Nephron (organoid): Measurements from ENCODE around the gene PSENEN.

ENCODE experiments used
- H3K27ac Mint-ChIP-seq, 3 experiments: 2 replicates each; pipeline ENCODE4 v1.8.0; 2020; ENCODE audit warnings: mixed read lengths in 3 of 3, mild to moderate bottlenecking in 2 of 3, moderate library complexity in 1 of 3
- H3K27me3 Mint-ChIP-seq: 2 replicates; pipeline ENCODE4 v1.8.0; 2021; ENCODE audit warnings: low read depth, mild to moderate bottlenecking, moderate library complexity, mixed read lengths
- H3K36me3 Mint-ChIP-seq: 2 replicates; pipeline ENCODE4 v1.8.0; 2020; ENCODE audit warnings: low read depth, mixed read lengths
- H3K4me1 Mint-ChIP-seq: 2 replicates; pipeline ENCODE4 v1.8.0; 2020; ENCODE audit warnings: mixed read lengths
- H3K4me3 Mint-ChIP-seq, 3 experiments: 2 replicates each; pipeline ENCODE4 v1.8.0; 2020; ENCODE audit warnings: mild to moderate bottlenecking in 3 of 3, mixed read lengths in 3 of 3, moderate library complexity in 2 of 3
- H3K9me3 Mint-ChIP-seq: 2 replicates; pipeline ENCODE4 v1.8.0; 2020; ENCODE audit warnings: mixed read lengths
- TF ChIP-seq, protein P1 (sequence below), 3 experiments: fragments of 200-600 bp; sonication (generic); IDR thresholded peaks; one replicate each; pipeline ENCODE4 v1.5.0; 2021; ENCODE audit warnings: antibody characterized with exemption in 3 of 3; ENCODE audit not compliant: unreplicated experiment in 3 of 3

PSENEN gene

GRCh38 chr19:35704218-35704617 is 41.2 kb upstream of the PSENEN start, which contains the start of gene ZBTB32:
TSS of gene ZBTB32 (plus strand) at chr19:35704558. CDS start at chr19:35714627, 10,069 bp downstream.
- Mint-ChIP-seq H3K9me3 (no peaks in the 10 kb centered on the region), H3K4me1 (peaks cover 5% of the 10 kb centered on the region), H3K4me3 (no peak within 1 kb of the TSS), H3K36me3 (no peaks in the 10 kb centered on the region), H3K27me3 (peaks cover 7% of the 10 kb centered on the region), H3K27ac (no peak within 1 kb of the TSS)
- TF ChIP-seq, protein P1, sequence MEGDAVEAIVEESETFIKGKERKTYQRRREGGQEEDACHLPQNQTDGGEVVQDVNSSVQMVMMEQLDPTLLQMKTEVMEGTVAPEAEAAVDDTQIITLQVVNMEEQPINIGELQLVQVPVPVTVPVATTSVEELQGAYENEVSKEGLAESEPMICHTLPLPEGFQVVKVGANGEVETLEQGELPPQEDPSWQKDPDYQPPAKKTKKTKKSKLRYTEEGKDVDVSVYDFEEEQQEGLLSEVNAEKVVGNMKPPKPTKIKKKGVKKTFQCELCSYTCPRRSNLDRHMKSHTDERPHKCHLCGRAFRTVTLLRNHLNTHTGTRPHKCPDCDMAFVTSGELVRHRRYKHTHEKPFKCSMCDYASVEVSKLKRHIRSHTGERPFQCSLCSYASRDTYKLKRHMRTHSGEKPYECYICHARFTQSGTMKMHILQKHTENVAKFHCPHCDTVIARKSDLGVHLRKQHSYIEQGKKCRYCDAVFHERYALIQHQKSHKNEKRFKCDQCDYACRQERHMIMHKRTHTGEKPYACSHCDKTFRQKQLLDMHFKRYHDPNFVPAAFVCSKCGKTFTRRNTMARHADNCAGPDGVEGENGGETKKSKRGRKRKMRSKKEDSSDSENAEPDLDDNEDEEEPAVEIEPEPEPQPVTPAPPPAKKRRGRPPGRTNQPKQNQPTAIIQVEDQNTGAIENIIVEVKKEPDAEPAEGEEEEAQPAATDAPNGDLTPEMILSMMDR (IDR thresholded peaks at IDR 0.05; ENCODE audit: unreplicated experiment in 3 of 3): no peak

DNA sequence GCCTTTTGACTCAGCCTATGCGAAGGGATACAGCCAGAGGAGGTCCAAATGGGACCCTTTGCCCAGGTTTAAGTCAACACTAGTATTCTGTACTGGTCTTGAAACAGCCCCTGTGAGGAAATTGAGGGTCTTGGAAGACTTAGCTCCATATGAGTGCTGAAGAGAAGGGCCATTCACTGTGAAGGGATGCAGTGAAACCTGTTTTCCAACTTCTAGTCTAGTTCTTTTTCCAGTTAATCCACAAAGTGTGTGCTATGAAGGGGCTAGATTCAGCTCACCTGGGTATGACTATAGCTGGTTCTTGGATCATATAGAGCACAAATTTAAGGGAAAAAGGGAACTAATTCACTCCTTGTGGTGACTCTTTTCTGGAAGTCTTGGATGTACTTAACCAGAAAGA is 37.1 kb upstream of the PSENEN start:
- Mint-ChIP-seq H3K4me1 (no peaks in the 10 kb centered on the region), H3K36me3 (no peaks in the 10 kb centered on the region), H3K27me3 (peaks cover 3% of the 10 kb centered on the region), H3K9me3 (no peaks in the 10 kb centered on the region), H3K27ac (no peak overlapping the region), H3K4me3 (no peak overlapping the region)
- TF ChIP-seq, protein P1 (IDR thresholded peaks at IDR 0.05; ENCODE audit: unreplicated experiment in 3 of 3): no peak

DNA sequence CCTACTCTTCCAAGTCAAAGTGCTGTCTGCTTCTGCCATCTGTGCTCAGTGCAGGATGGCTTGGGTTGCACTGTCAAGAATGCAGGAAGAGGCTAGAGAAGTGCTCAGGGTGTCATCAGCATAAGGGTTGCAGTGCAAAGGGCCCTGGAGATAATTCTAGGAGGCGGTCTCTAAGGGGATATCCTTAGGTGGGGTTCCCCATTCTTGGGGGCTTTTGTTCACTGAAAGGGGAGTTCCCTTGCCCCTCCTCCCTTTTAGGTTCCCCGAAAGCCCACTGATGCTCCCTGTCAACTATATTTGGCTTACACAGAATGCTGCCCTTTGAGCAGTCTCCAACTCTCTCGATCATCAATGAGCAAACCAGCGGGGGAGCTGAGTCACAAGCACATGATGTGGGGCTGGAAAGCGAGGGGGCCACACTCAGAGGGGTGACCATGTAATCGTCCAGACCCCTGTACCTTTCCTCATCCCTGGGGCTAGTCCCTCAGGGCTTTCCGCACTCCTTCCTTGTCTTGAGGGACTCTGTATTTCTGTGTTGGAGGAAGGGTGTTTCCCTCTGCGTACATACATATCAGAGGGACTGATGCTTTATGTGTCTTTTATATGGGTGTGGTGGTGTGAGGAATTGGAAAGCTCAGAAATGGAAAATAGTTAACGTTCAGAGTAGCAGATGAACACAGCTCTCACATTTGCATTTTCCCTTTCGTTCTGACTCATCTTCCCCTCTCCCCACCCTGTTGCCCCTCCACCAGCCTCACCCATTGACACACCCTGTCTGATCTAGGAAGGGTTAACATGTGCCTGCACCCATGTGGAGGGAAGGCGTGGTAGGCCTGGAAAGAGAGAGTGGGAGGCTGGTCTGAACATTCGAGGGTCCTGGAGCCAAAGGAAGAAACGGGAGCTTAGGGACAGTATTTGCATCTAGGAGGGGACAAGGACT is 34.4 kb upstream of the PSENEN start:
- H3K27me3 Mint-ChIP-seq: peaks cover 7% of the 10 kb centered on the region
- no peak overlapping the region for H3K27ac Mint-ChIP-seq
- no peak overlapping the region for H3K4me3 Mint-ChIP-seq
- no peaks in the 10 kb centered on the region for H3K9me3 Mint-ChIP-seq
- no peaks in the 10 kb centered on the region for H3K36me3 Mint-ChIP-seq
- peaks cover 1% of the 10 kb centered on the region for H3K4me1 Mint-ChIP-seq
- TF ChIP-seq, protein P1 (IDR thresholded peaks at IDR 0.05; ENCODE audit: unreplicated experiment in 3 of 3): no peak

GRCh38 chr19:35712567-35713505 is 32.6 kb upstream of the PSENEN start:
- Mint-ChIP-seq H3K4me1 (peaks cover 7% of the 10 kb centered on the region), H3K4me3 (peak overlapping the region in 1 of 3 experiments; percentile 52), H3K36me3 (no peaks in the 10 kb centered on the region), H3K9me3 (no peaks in the 10 kb centered on the region), H3K27ac (no peak overlapping the region), H3K27me3 (peaks cover 6% of the 10 kb centered on the region)
- TF ChIP-seq, protein P1 (IDR thresholded peaks at IDR 0.05; ENCODE audit: unreplicated experiment in 3 of 3): no peak

DNA sequence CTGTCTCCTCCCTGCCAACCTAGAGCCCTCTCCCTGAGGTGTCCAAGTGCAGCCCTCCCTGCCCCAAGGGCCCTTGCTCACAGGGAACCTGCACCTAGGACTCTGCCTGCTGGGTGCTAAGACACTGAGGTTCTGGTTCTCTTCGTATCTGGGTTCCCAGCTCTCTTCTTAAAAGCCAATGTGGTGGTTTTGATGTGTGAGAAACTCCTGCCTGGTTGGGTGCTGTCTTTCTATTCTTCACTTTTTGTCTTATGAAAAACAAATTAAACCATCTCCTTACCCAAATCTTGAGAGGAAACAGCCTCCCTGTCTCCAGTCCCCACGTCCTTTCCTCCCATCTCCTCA is 32.0 kb upstream of the PSENEN start:
- Mint-ChIP-seq H3K9me3 (no peaks in the 10 kb centered on the region), H3K4me3 (no peak overlapping the region), H3K36me3 (no peaks in the 10 kb centered on the region), H3K27ac (no peak overlapping the region), H3K4me1 (peaks cover 7% of the 10 kb centered on the region), H3K27me3 (peaks cover 4% of the 10 kb centered on the region)
- TF ChIP-seq, protein P1 (IDR thresholded peaks at IDR 0.05; ENCODE audit: unreplicated experiment in 3 of 3): no peak
